Stimulated activated CD4-positive, alpha-beta T cell treated with anti-CD3 and anti-CD28 coated beads, TNF-alpha, amount 100 ng/mL, for 4 hours (primary cell): ENCODE measurements around the gene ARHGAP10.

Experiments used
- DNase-seq, 3 experiments: peaks; one replicate each; pipeline ENCODE4 v3.0.0-alpha.2; 2020; ENCODE audit warnings: low read depth in 3 of 3

ARHGAP10 gene

GRCh38 chr4:148030193-148030873 lies 298.4 kb downstream of the ARHGAP10 start:
- no peak for DNase-seq

- no peak for DNase-seq
Observed at GRCh38 chr4:148034813-148035212, 302.9 kb downstream of the ARHGAP10 start.

GRCh38 chr4:148041606-148042329 lies 309.9 kb downstream of the ARHGAP10 start:
- DNase-seq, result no peak

GRCh38 chr4:148044089-148044911 lies 312.4 kb downstream of the ARHGAP10 start:
- no peak for DNase-seq

- DNase-seq, result no peak
Observed at GRCh38 chr4:148044912-148045352, 313.0 kb downstream of the ARHGAP10 start.

GRCh38 chr4:148048598-148048997 lies 316.7 kb downstream of the ARHGAP10 start:
- no peak for DNase-seq

GRCh38 chr4:148051403-148051802 lies 319.5 kb downstream of the ARHGAP10 start:
- DNase-seq, result no peak

GRCh38 chr4:148052448-148052847 lies 320.6 kb downstream of the ARHGAP10 start:
- no peak for DNase-seq

GRCh38 chr4:148053298-148054003 lies 321.6 kb downstream of the ARHGAP10 start:
- DNase-seq, result no peak

- no peak for DNase-seq
Observed at GRCh38 chr4:148054275-148054674, 322.4 kb downstream of the ARHGAP10 start.

- no peak for DNase-seq
Observed at GRCh38 chr4:148055844-148056243, 324.0 kb downstream of the ARHGAP10 start.

GRCh38 chr4:148056879-148057278 lies 325.0 kb downstream of the ARHGAP10 start:
- peak in 2 of 3 experiments; percentile 23 to 36 for DNase-seq

- no peak for DNase-seq
Observed at GRCh38 chr4:148057516-148057915, 325.6 kb downstream of the ARHGAP10 start.

GRCh38 chr4:148057984-148058859 lies 326.3 kb downstream of the ARHGAP10 start:
- no peak for DNase-seq

GRCh38 chr4:148059617-148060180 lies 327.8 kb downstream of the ARHGAP10 start:
- DNase-seq, result no peak

- no peak for DNase-seq
Observed at GRCh38 chr4:148060264-148061140, 328.6 kb downstream of the ARHGAP10 start.

- DNase-seq, result no peak
Observed at GRCh38 chr4:148061141-148061481, 329.2 kb downstream of the ARHGAP10 start.

- no peak for DNase-seq
Observed at GRCh38 chr4:148061795-148062194, 329.9 kb downstream of the ARHGAP10 start.

- DNase-seq, result no peak
Observed at GRCh38 chr4:148062301-148062950, 330.5 kb downstream of the ARHGAP10 start.
